ENCODE results near the gene FANCC.
"Not testable (repeated sequence)": the region's sequence is repeated elsewhere in the genome, so short reads cannot be mapped to it uniquely, and the experiment has no call there.

FANCC gene

GRCh38 chr9:95229230-95229915 lies 88.1 kb downstream of the FANCC start:
- no peak for DNase-seq (ENCODE audit: low read depth)

- no peak for DNase-seq (ENCODE audit: low read depth)
Measured at GRCh38 chr9:95226921-95227320, 90.6 kb downstream of the FANCC start.

GRCh38 chr9:95225726-95226106 lies 91.8 kb downstream of the FANCC start:
- DNase-seq (ENCODE audit: low read depth): no peak

GRCh38 chr9:95225076-95225725 lies 92.3 kb downstream of the FANCC start:
- DNase-seq (ENCODE audit: low read depth): no peak

GRCh38 chr9:95224376-95225019 lies 93.0 kb downstream of the FANCC start:
- DNase-seq (ENCODE audit: low read depth): no peak

GRCh38 chr9:95220352-95220751 lies 97.2 kb downstream of the FANCC start:
- not testable (repeated sequence) for DNase-seq (ENCODE audit: low read depth)

- DNase-seq (ENCODE audit: low read depth): no peak
Measured at GRCh38 chr9:95218773-95219172, 98.7 kb downstream of the FANCC start.

- DNase-seq (ENCODE audit: low read depth): no peak
Measured at GRCh38 chr9:95217936-95218335, 99.6 kb downstream of the FANCC start.

GRCh38 chr9:95215336-95215898 lies 102.1 kb downstream of the FANCC start:
- DNase-seq (ENCODE audit: low read depth): no peak

- no peak for DNase-seq (ENCODE audit: low read depth)
Measured at GRCh38 chr9:95213117-95213516, 104.4 kb downstream of the FANCC start.

- DNase-seq (ENCODE audit: low read depth): no peak
Measured at GRCh38 chr9:95211028-95211427, 106.5 kb downstream of the FANCC start.

- no peak for DNase-seq (ENCODE audit: low read depth)
Measured at GRCh38 chr9:95207403-95207802, 110.1 kb downstream of the FANCC start.

GRCh38 chr9:95206143-95206542 lies 111.4 kb downstream of the FANCC start:
- no peak for DNase-seq (ENCODE audit: low read depth)

- no peak for DNase-seq (ENCODE audit: low read depth)
Measured at GRCh38 chr9:95204710-95205109, 112.8 kb downstream of the FANCC start.

GRCh38 chr9:95204310-95204709 lies 113.2 kb downstream of the FANCC start:
- no peak for DNase-seq (ENCODE audit: low read depth)

- DNase-seq (ENCODE audit: low read depth): not testable (repeated sequence)
Measured at GRCh38 chr9:95203019-95203418, 114.5 kb downstream of the FANCC start.

GRCh38 chr9:95202076-95202681 lies 115.3 kb downstream of the FANCC start:
- DNase-seq (ENCODE audit: low read depth): no peak

GRCh38 chr9:95201206-95201605 lies 116.3 kb downstream of the FANCC start:
- no peak for DNase-seq (ENCODE audit: low read depth)

- no peak for DNase-seq (ENCODE audit: low read depth)
Measured at GRCh38 chr9:95197692-95198271, 119.7 kb downstream of the FANCC start.

- no peak for DNase-seq (ENCODE audit: low read depth)
Measured at GRCh38 chr9:95193480-95193879, 124.0 kb downstream of the FANCC start.

GRCh38 chr9:95193067-95193466 lies 124.4 kb downstream of the FANCC start:
- no peak for DNase-seq (ENCODE audit: low read depth)

- no peak for DNase-seq (ENCODE audit: low read depth)
Measured at GRCh38 chr9:95192631-95193030, 124.9 kb downstream of the FANCC start.
